LNCAP (cell line): Measurements from ENCODE around the gene FNIP2.

Experiments used
- CTCF ChIP-seq: fragments of 450-650 bp; IDR thresholded peaks from 2 replicates; pipeline ENCODE4 v1.5.1; 2017; ENCODE audit warnings: mild to moderate bottlenecking

The FNIP2 gene

GRCh38 chr4:158822348-158822747 lies 53.5 kb downstream of the FNIP2 start:
- no peak for TF ChIP-seq CTCF

GRCh38 chr4:158823461-158823873 lies 54.6 kb downstream of the FNIP2 start:
- no peak for TF ChIP-seq CTCF

- TF ChIP-seq CTCF = no peak
These were observed 55.8 kb downstream of the FNIP2 start for GRCh38 chr4:158824425-158825274.

- TF ChIP-seq CTCF = no peak
These were observed 56.7 kb downstream of the FNIP2 start for GRCh38 chr4:158825433-158826036.

GRCh38 chr4:158826057-158826456 lies 57.2 kb downstream of the FNIP2 start:
- TF ChIP-seq CTCF = no peak

- TF ChIP-seq CTCF = no peak
These were observed 58.1 kb downstream of the FNIP2 start for GRCh38 chr4:158826882-158827281.

GRCh38 chr4:158827543-158827981 lies 58.7 kb downstream of the FNIP2 start:
- TF ChIP-seq CTCF = no peak
